A204.1 (cell line): Measurements from ENCODE around the gene FAM187B.
"Not testable (repeated sequence)": the region's sequence is repeated elsewhere in the genome, so short reads cannot be mapped to it uniquely, and the experiment has no call there.

Source experiments
- FAIRE-seq: peaks from 2 replicates; lab custom pipeline; 2012; peaks lifted over from hg19 to GRCh38; lab: Jason Lieb, UNC

Gene FAM187B

DNA sequence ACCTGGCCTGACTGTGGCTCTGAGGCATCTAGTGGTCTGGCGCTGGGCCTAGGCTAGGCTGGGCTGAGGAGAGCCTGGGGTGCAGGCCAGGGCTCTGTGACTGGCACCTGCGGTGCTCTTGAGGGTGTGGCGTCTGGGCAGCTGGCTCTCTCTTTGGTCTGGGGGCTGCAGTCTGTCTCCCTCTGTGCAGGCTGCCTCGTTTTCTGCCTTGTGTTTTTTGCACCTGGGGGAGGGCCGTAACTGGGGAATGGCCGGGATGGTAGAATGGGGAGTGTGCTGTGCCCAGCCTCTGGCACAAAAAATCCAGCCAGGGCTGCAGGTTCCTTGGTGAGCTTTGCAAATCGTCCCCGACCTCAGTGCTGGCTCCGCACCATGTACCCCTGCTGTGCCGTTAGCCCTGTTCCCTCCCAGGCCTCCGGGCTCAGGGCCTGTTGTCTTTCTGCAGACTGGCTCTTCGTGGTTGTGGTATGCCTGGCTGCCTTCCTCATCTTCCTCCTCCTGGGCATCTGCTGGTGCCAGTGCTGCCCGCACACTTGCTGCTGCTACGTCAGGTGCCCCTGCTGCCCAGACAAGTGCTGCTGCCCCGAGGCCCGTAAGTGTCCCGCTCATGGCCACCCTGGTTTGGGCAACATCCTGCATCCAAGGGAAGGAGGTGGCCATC lies 33.7 kb upstream of the FAM187B start:
- FAIRE-seq = no peak

GRCh38 chr19:35261356-35262100 lies 33.0 kb upstream of the FAM187B start:
- FAIRE-seq = no peak

- FAIRE-seq = no peak
Measured at GRCh38 chr19:35260694-35261304, 32.3 kb upstream of the FAM187B start.

DNA sequence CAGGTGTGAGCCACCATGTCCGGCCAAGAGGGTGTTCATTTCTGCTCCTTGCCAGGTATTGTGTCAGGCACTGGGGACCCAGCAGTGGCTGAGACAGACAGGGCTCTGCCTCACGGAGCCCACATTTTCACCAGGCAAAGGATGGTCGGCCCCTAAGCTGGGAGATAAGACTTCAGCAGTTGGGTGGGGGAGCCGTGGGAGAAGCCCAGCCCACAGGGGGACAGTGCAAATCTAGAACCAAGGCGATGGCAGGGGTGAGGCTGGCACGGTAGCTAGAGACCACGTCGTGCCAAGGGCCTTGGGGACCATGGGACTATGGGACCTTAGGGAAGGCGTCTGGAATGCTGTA lies 28.5 kb upstream of the FAM187B start:
- no peak for FAIRE-seq

GRCh38 chr19:35256566-35256965 lies 28.0 kb upstream of the FAM187B start:
- FAIRE-seq = no peak

DNA sequence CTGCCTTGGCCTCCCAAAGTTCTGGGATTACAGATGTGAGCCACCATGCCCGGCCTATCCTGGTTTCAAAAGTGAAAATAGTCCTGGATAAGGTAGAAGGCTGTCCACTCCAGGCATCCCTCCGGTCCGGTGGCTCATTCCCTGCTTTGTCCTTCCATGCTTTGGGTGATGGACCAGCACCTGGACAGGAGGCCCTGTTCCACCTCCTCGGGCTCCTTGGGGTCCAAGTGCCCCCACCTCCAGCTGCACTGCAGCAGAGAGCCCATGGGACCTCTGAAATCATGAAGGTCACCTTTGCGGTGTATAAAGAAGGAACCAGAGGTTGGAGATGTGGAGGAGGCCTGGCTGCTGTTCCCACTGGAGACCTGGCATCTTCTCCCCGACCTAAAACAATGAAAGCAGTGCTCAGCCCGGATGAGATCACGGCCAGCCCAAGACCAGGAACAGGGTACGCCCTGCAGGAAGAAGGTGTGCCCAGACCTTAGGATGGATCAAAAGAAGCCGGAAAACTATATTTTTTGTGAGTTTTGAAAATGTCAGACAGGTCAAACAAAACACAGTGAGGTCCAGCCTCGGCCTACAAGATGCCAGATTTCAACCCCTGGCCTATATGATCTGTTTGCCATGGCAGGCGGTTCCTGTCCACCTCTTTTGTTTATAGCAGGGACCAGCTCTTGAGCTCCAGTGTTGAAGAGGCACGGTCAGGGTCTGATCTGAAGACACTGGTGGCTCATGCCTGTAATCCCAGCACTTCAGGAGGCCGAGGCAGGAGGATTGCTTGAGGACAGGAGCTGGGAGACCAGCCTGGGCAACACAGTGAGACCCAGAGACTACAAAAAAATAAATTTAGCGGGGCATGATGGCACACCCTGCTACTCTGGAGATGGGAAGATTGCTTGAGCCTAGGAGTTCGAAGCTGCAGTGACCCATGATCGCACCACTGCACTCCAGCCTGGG lies 26.1 kb upstream of the FAM187B start:
- FAIRE-seq = no peak

- no peak for FAIRE-seq
Measured at GRCh38 chr19:35253316-35254286, 25.1 kb upstream of the FAM187B start.

- FAIRE-seq = no peak
Measured at GRCh38 chr19:35251456-35251855, 22.9 kb upstream of the FAM187B start.

DNA sequence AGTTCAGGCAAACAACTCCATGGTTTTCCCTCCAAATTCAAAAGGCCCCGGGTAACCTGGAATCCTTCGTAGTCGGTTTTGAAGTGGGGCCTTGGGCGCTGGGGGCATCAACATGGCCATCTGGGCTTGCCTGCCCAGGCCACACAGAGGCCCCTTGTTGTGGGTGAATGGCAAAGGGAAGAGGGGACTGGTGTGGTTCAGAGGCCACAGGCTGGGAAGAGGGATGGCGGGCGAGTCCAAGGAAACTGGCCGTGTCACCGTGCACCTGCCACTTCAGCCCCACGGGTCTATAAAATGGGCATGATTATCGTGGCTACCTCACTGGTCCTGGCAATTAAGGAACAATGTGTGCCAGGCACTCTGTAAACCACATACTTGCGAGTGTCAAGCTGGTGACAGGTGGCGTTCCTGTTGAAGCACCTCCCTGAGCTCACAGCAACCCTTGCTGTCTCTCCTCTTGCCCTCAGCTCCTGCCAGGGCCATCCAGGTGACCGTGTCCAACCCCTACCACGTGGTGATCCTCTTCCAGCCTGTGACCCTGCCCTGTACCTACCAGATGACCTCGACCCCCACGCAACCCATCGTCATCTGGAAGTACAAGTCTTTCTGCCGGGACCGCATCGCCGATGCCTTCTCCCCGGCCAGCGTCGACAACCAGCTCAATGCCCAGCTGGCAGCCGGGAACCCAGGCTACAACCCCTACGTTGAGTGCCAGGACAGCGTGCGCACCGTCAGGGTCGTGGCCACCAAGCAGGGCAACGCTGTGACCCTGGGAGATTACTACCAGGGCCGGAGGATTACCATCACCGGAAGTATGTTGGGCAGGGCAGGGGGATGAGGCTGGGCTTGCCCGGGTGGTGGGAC lies 21.5 kb upstream of the FAM187B start:
- FAIRE-seq = no peak

DNA sequence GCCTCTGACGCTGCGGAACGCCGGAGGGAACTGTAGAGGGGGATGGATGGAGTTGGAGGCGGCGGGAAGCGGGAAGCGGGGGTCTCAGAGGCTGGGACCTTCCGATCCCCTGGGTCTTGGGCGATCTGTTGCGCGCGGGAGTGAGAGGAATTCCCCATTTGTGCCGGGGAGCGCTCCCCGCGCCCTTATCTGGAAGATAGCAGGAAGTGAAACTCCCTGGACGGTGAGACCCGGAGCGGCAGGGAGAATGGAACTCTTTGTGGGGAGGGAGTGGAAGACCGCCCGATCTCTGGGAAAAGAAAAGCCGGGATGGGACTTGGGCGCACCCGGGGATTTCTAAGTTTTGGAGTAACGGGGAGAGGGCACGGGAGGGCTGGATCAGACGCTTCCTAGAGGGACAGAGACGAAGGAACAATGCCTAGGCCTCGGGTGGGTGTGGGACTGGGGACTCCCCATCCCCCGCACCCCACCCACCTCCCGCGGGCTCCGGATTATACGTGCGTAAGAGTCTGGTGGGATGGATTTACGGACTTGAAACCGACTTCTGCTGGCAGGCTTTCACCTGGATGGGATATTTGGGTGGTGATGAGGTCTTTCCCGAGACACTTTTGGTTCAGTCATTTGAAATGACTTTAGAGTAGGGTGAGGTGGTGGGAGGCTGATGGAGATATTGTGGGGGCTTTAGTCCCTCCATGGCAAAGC lies 20.8 kb upstream of the FAM187B start:
- FAIRE-seq = no peak

GRCh38 chr19:35248310-35249145 lies 20.0 kb upstream of the FAM187B start, which contains the start of gene LSR:
Gene LSR, plus strand, starts transcription at chr19:35249002. Its CDS starts 21 bp downstream, at chr19:35249023.
- no peak for FAIRE-seq

GRCh38 chr19:35247526-35248309 lies 19.2 kb upstream of the FAM187B start:
- no peak for FAIRE-seq

DNA sequence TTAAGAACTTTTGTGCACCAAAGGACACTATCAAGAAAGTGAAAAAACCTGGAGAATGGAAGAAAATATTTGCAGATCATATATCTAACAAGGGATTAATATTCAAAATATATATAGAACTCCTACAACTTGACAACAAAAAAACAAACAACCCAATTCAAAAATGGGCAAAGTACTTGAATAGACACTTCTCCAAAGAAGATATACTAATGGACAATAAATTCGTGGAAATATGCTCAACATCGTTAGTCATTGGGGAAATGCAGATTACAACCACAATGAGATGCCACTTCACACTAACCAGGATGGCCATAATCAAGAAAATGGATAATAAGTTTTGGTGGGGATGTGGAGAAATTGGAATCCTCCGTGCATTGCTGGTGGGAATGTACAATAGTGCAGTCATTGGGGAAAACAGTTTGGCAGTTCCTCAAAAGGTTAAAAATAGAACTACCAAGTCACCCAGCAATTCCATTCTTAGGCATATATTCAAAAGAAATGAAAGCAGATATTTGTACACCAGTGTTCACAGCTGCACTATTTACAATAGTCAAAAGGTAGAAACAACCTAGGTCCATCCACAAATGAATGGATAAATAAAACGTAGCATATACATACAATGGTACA lies 18.0 kb upstream of the FAM187B start:
- FAIRE-seq = no peak

GRCh38 chr19:35241417-35241816 lies 12.9 kb upstream of the FAM187B start:
- FAIRE-seq = no peak

- no peak for FAIRE-seq
Measured at GRCh38 chr19:35240327-35240726, 11.8 kb upstream of the FAM187B start.

- FAIRE-seq = not testable (repeated sequence)
Measured at GRCh38 chr19:35239597-35239996, 11.1 kb upstream of the FAM187B start.
